NB4 (cell line): ENCODE data around the gene SPRYD4.

Experiments
- MYC ChIP-seq: IDR thresholded peaks from 2 replicates; pipeline ENCODE4 v1.6.1; 2011; ENCODE audit warnings: low read depth, low read length
- POLR2A ChIP-seq: IDR thresholded peaks from 2 replicates; pipeline ENCODE4 v1.6.1; 2011; ENCODE audit warnings: mild to moderate bottlenecking; ENCODE audit not compliant: insufficient read length; ENCODE audit errors: extremely low read depth
- TF ChIP-seq, protein P1 (sequence below): IDR thresholded peaks from one replicate; pipeline ENCODE4 v1.5.1; 2012; ENCODE audit warnings: low read depth, low read length
- TF ChIP-seq, protein P2 (sequence below): IDR thresholded peaks from 2 replicates; pipeline ENCODE4 v1.6.1; 2011; ENCODE audit warnings: low read depth, low read length

DNA sequence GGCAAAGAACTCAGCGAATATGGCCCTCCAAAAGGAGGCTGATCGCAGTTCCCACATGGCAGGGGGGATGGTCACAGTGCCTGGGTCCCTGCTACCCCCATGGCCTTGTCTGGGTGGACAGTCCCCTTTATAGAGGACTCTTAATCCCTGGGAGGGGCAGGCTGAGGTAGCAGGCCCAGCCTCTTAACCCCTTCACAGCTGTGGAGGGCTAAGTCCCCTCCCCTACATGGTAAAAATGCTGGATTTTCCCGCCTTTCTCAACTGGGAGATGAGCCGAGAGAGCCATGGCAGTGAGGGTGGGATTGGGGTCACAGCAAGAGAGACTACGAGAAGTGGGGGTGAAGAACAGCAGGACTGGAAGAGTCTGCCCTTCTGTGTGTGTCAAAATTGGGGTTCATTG, 13.8 kb upstream of the SPRYD4 start, which contains the start of gene MIP:
- TF ChIP-seq, protein P1, sequence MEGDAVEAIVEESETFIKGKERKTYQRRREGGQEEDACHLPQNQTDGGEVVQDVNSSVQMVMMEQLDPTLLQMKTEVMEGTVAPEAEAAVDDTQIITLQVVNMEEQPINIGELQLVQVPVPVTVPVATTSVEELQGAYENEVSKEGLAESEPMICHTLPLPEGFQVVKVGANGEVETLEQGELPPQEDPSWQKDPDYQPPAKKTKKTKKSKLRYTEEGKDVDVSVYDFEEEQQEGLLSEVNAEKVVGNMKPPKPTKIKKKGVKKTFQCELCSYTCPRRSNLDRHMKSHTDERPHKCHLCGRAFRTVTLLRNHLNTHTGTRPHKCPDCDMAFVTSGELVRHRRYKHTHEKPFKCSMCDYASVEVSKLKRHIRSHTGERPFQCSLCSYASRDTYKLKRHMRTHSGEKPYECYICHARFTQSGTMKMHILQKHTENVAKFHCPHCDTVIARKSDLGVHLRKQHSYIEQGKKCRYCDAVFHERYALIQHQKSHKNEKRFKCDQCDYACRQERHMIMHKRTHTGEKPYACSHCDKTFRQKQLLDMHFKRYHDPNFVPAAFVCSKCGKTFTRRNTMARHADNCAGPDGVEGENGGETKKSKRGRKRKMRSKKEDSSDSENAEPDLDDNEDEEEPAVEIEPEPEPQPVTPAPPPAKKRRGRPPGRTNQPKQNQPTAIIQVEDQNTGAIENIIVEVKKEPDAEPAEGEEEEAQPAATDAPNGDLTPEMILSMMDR: no peak
- TF ChIP-seq POLR2A (no peak), MYC (no peak)
- TF ChIP-seq, protein P2, sequence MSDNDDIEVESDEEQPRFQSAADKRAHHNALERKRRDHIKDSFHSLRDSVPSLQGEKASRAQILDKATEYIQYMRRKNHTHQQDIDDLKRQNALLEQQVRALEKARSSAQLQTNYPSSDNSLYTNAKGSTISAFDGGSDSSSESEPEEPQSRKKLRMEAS: no peak
